ENCODE measurements around the gene EHMT1.

Gene EHMT1

DNA sequence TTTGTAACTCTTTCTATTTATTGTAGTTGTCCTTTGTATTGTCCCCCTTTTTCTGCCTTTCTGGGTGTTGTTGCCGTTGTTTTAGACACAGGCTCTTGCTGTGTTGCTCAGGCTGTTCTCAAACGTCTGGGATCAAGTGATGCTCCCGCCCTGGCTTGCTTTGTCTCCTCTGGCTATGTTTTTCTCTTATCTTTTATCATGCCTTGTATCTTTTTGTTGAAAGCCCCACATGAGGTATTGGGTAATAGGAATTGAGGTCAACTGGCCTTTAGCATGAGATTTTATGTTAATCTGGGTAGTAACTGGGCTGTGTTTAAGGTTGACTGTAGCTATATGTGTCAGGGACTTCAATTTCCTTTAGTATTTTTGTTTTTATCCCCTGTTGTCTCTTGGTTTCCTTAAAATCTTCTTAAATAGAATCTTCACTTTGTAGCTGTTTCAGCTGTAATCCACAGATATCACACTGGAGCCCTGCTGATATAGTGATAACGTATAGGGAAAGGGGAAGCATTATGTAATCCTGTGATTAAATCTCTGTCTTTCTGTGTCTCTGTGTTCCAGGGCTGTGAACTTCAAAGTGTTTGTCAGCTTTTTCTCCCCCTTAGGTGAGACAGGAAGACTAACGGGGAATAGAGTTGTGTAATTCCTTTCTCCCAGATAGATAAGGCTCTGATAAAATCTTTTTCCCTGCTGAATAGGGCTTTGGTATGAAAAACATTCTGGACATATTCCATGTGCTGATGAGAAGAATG lies 232.9 kb downstream of the EHMT1 start:
- no peak overlapping the region for H3K4me3 ChIP-seq (ENCODE audit: low read depth, low read length)
- no peak for TF ChIP-seq CTCF (IDR thresholded peaks at IDR 0.05; ENCODE audit: low read depth, low read length, missing control alignments)
- H3K27ac ChIP-seq = no peak overlapping the region
- no peaks in the 10 kb centered on the region for H3K27me3 ChIP-seq (replicated peaks)
- DNase-seq = no peak
- H3K36me3 ChIP-seq (replicated peaks) = no peaks in the 10 kb centered on the region
- in situ Hi-C loops (cut with HindIII; ENCODE audit: low pct_ligation_motif_present, low sequenced_read_pairs) = no loop called here

DNA sequence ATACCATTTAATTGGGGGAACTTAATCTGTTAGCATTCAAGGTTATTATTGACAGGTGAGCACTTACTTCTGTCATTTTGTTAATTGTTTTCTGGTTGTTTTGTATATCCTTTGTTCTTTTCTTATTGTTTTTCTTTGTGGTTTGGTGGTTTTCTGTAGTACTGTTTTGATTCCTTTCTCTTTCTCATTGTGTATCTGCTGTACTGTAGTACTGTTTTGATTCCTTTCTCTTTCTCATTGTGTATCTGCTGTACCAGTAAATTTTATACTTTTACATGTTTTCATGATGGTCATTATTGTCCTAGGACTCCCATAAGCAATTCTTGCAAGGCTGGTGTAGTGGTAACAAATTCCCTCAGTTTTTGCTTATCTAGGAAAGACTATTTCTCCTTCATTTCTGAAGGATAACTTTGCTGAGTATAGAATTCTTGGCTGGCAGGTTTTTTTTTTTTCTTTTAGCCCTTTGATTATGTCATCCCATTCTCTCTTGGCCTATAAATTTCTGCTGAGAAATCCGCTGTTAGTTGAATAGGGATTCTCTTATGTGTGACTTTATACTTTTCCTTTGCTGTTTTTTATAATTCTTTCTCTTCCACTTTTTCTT lies 234.7 kb downstream of the EHMT1 start:
- no peak for DNase-seq
- in situ Hi-C loops (cut with HindIII; ENCODE audit: low pct_ligation_motif_present, low sequenced_read_pairs) = no loop called here
- TF ChIP-seq CTCF (IDR thresholded peaks at IDR 0.05; ENCODE audit: low read depth, low read length, missing control alignments) = no peak

GRCh38 chr9:137860361-137860760 lies 241.6 kb downstream of the EHMT1 start:
- H3K4me3 ChIP-seq (ENCODE audit: low read depth, low read length) = no peak overlapping the region
- DNase-seq = no peak
- no peak overlapping the region for H3K27ac ChIP-seq
- H3K36me3 ChIP-seq (replicated peaks) = no peaks in the 10 kb centered on the region
- TF ChIP-seq CTCF (IDR thresholded peaks at IDR 0.05; ENCODE audit: low read depth, low read length, missing control alignments) = no peak
- in situ Hi-C loops (cut with HindIII; ENCODE audit: low pct_ligation_motif_present, low sequenced_read_pairs) = no loop called here
- H3K27me3 ChIP-seq (replicated peaks) = no peaks in the 10 kb centered on the region

More for the DNA sequence above, 234.7 kb downstream of the EHMT1 start:
- no peaks in the 10 kb centered on the region for H3K36me3 ChIP-seq (replicated peaks)
- H3K4me3 ChIP-seq (ENCODE audit: low read depth, low read length) = no peak overlapping the region
- no peak overlapping the region for H3K27ac ChIP-seq
- no peaks in the 10 kb centered on the region for H3K27me3 ChIP-seq (replicated peaks)

DNA sequence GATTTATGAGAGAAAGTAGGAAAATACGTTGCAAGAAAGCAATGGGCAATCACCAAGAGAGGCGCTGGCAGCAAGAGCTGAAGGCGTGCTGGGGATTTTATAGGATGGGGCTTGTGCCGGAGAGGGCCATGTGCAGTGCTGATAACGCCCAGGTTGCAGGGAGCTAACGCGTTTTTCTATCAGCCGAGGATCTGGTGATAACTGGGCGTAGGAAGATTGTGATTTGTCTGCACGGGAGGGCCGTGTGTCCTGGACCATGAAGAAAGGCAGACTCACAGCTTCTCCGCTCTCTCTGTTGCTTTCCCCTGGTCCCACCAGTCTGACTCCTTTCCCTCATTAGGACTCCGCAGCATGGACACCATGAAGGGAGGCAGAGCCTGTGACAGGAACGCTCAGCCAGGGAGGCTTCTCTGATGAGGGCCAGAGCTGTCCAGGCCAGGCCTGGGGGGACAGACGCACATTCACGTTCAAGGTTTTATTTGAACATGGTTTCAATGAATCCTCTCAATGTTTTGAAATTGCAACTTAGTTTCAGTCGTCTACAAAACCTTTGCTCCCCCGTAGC lies 246.9 kb downstream of the EHMT1 start:
- Histone ChIP-seq H3K36me3 (replicated peaks) (no peaks in the 10 kb centered on the region), H3K27me3 (replicated peaks) (no peaks in the 10 kb centered on the region), H3K27ac (no peak overlapping the region), H3K4me3 (ENCODE audit: low read depth, low read length) (no peak overlapping the region)
- DNase-seq = no peak
- in situ Hi-C loops (cut with HindIII; ENCODE audit: low pct_ligation_motif_present, low sequenced_read_pairs) = no loop called here
- TF ChIP-seq CTCF (IDR thresholded peaks at IDR 0.05; ENCODE audit: low read depth, low read length, missing control alignments) = no peak

- H3K27me3 ChIP-seq (replicated peaks) = no peaks in the 10 kb centered on the region
- no peaks in the 10 kb centered on the region for H3K36me3 ChIP-seq (replicated peaks)
- no peak for TF ChIP-seq CTCF (IDR thresholded peaks at IDR 0.05; ENCODE audit: low read depth, low read length, missing control alignments)
- no peak overlapping the region for H3K27ac ChIP-seq
- in situ Hi-C loops (cut with HindIII; ENCODE audit: low pct_ligation_motif_present, low sequenced_read_pairs) = no loop called here
- DNase-seq = no peak
- no peak overlapping the region for H3K4me3 ChIP-seq (ENCODE audit: low read depth, low read length)
These were observed 247.7 kb downstream of the EHMT1 start for GRCh38 chr9:137866226-137867141.

All from brain microvascular endothelial cell (primary cell).